Endothelial cell of umbilical vein (primary cell): ENCODE data around the gene CDKL2. TPM values are rescaled to one million over a fixed set of nuclear protein-coding genes. Genes with fewer than 3 reads are reported as not detected.

Experiments used
- BruUV-seq: library from RNA; stranded (reverse); fragments of 400-500 nt; replicated peaks from 2 replicates; lab custom pipeline; 2021; lab: Mats Ljungman, UMichigan
- CTCF ChIA-PET: fragments of 300-600, 350-600 bp; sonication (Branson Sonifier 250); formaldehyde crosslinking; loops from one replicate; lab custom pipeline; 2021; ENCODE audit warnings: antibody characterized with exemption, inconsistent platforms; lab: Charles Lee
- POLR2A ChIA-PET: fragments of 300-600, 350-600 bp; sonication (Branson Sonifier 250); formaldehyde crosslinking; loops from one replicate; lab custom pipeline; 2021; ENCODE audit warnings: antibody characterized with exemption, inconsistent platforms; lab: Charles Lee
- DNase-seq: peaks from one replicate; pipeline ENCODE4 v3.0.0-alpha.2; 2011; ENCODE audit warnings: low read depth, low spot score
- FAIRE-seq: peaks from 2 replicates; lab custom pipeline; 2011; peaks lifted over from hg19 to GRCh38; lab: Jason Lieb, UNC
- H2AFZ ChIP-seq: 2 replicates; pipeline ENCODE4 v1.6.0; 2012; ENCODE audit warnings: low read depth, low read length, control low read depth, inconsistent platforms
- H3K27ac ChIP-seq: 2 replicates; pipeline ENCODE4 v1.5.1; 2011; ENCODE audit warnings: low read depth, mild to moderate bottlenecking, control low read depth, low read length, moderate library complexity; ENCODE audit not compliant: insufficient read depth
- H3K27me3 ChIP-seq, 2 experiments: 2 replicates each; pipeline versions ENCODE4 v1.6.0 to v1.6.1; 2011; ENCODE audit warnings: low read length in 2 of 2, mixed read lengths in 1 of 2; ENCODE audit not compliant: control insufficient read depth in 2 of 2, insufficient read depth in 2 of 2
- H3K36me3 ChIP-seq, 2 experiments: 2 replicates in 1 of 2; 3 replicates in 1 of 2; pipeline ENCODE4 v1.5.1; 2011; ENCODE audit warnings: low read length in 2 of 2, mild to moderate bottlenecking in 1 of 2, moderate library complexity in 1 of 2; ENCODE audit not compliant: control insufficient read depth in 2 of 2, insufficient read depth in 2 of 2; ENCODE audit errors: extremely low read depth in 1 of 2
- H3K4me1 ChIP-seq: 3 replicates; pipeline ENCODE4 v1.5.1; 2011; ENCODE audit warnings: mild to moderate bottlenecking, low read length; ENCODE audit not compliant: control insufficient read depth, insufficient read depth; ENCODE audit errors: extremely low read depth
- H3K4me2 ChIP-seq: 2 replicates; pipeline ENCODE4 v1.6.1; 2011; ENCODE audit warnings: low read length, control low read depth, mixed read lengths; ENCODE audit not compliant: insufficient read depth
- H3K4me3 ChIP-seq, 3 experiments: fragments of 200-600 bp in 1 of 3; sonication (generic), shearing (Covaris generic) in 1 of 3; replicated peaks in 1 of 3; 2 replicates each; pipeline ENCODE4 v1.5.1; 2011 to 2016; ENCODE audit warnings: control low read depth in 3 of 3, low read length in 3 of 3, mild to moderate bottlenecking in 2 of 3, inconsistent platforms in 1 of 3, low read depth in 1 of 3, moderate library complexity in 1 of 3; ENCODE audit not compliant: insufficient read depth in 1 of 3
- H3K79me2 ChIP-seq: 2 replicates; pipeline ENCODE4 v1.6.0; 2012; ENCODE audit warnings: low read length, inconsistent platforms; ENCODE audit not compliant: control insufficient read depth, insufficient read depth
- H3K9ac ChIP-seq: replicated peaks from 2 replicates; pipeline ENCODE3; 2011; ENCODE audit warnings: low read length, control low read depth; ENCODE audit not compliant: insufficient read depth; ENCODE audit errors: extremely low read depth
- H3K9me1 ChIP-seq: replicated peaks from 3 replicates; pipeline ENCODE4 v1.6.0; 2011; ENCODE audit warnings: mild to moderate bottlenecking, low read length; ENCODE audit not compliant: control insufficient read depth, insufficient read depth; ENCODE audit errors: extremely low read depth
- H3K9me3 ChIP-seq: replicated peaks from 2 replicates; pipeline ENCODE4 v1.5.1; 2012; ENCODE audit warnings: low read length, inconsistent platforms; ENCODE audit not compliant: control insufficient read depth, insufficient read depth
- H4K20me1 ChIP-seq: replicated peaks from 2 replicates; pipeline ENCODE3; 2011; ENCODE audit warnings: mild to moderate bottlenecking, low read length; ENCODE audit not compliant: control insufficient read depth, insufficient read depth; ENCODE audit errors: extremely low read depth
- CTCF ChIP-seq, 2 donors: IDR thresholded peaks; 1 replicate in 1 of 2; 2 replicates in 1 of 2; pipeline ENCODE4 v1.5.1; 2011; ENCODE audit warnings: low read length in 2 of 2, mild to moderate bottlenecking in 2 of 2, moderate library complexity in 2 of 2, control low read depth in 1 of 2, inconsistent platforms in 1 of 2, low read depth in 1 of 2; ENCODE audit not compliant: insufficient read depth in 1 of 2; ENCODE audit errors: extremely low read depth in 1 of 2
- EZH2 ChIP-seq: IDR thresholded peaks from 2 replicates; pipeline ENCODE4 v1.6.1; 2012; ENCODE audit warnings: borderline replicate concordance, low read depth, mild to moderate bottlenecking, moderate library complexity, low read length, inconsistent platforms; ENCODE audit not compliant: severe bottlenecking
- FOS ChIP-seq: IDR thresholded peaks from 2 replicates; pipeline ENCODE4 v1.6.1; 2011; ENCODE audit warnings: mild to moderate bottlenecking, low read length, moderate library complexity, borderline replicate concordance; ENCODE audit not compliant: insufficient read depth
- GATA2 ChIP-seq: IDR thresholded peaks from 2 replicates; pipeline ENCODE4 v1.7.0; 2011; ENCODE audit warnings: low read depth, mild to moderate bottlenecking, moderate library complexity, mixed read lengths, low read length; ENCODE audit not compliant: insufficient read length, insufficient read depth
- JUN ChIP-seq: IDR thresholded peaks from 2 replicates; pipeline ENCODE4 v1.6.1; 2011; ENCODE audit warnings: borderline replicate concordance, low read depth; ENCODE audit not compliant: insufficient read length, insufficient read depth
- MYC ChIP-seq: IDR thresholded peaks from one replicate; pipeline ENCODE4 v1.6.1; 2011; ENCODE audit warnings: mild to moderate bottlenecking, low read depth, low read length
- POLR2A ChIP-seq: IDR thresholded peaks from 2 replicates; pipeline ENCODE4 v1.6.1; 2012; ENCODE audit warnings: low read depth, mild to moderate bottlenecking, control low read depth, low read length
- POLR2AphosphoS5 ChIP-seq: IDR thresholded peaks from 2 replicates; pipeline ENCODE4 v1.6.1; 2012; ENCODE audit warnings: low read depth, mild to moderate bottlenecking, control low read depth, low read length, moderate library complexity; ENCODE audit not compliant: insufficient read depth
- dilution Hi-C: fragments of 300-500 bp; cut with MboI; formaldehyde crosslinking; loops from one replicate; pipeline ENCODE4 v1.15.0; 2019; ENCODE audit warnings: low sequenced_read_pairs; ENCODE audit not compliant: extremely low pct_ligation_motif_present
- intact Hi-C: fragments of 100-400 bp; cut with micrococcal nuclease; formaldehyde crosslinking; loops from one replicate; pipeline ENCODE4 v1.10.0; 2022
- polyA plus RNA-seq, 4 experiments: library from polyadenylated mRNA; depleted of rRNA in 3 of 4; stranded (reverse) in 3 of 4; unstranded in 1 of 4; fragments of >200 nt; gene quantifications; 2 replicates each; pipeline versions ENCODE4 v1.2.1 to v1.2.3, GENCODE V29; 2011 to 2012; ENCODE audit warnings: missing spikeins in 1 of 4
- total RNA-seq: library from RNA; stranded (reverse); gene quantifications from 2 replicates; pipeline ENCODE4 v1.2.3, GENCODE V29; 2021
- TF ChIP-seq, protein P1 (sequence below): IDR thresholded peaks from 2 replicates; pipeline ENCODE4 v1.6.1; 2011; ENCODE audit not compliant: insufficient read depth, insufficient read length

The CDKL2 gene
- total and polyA plus RNA-seq, 2 donors (not counting 3 experiments of a cell fraction or from before 2014, with no cell fraction given), result 0.23 to 0.55 TPM

GRCh38 chr4:75675004-75675531 is 44.7 kb upstream of the CDKL2 start:
- Histone ChIP-seq H3K79me2 (peaks cover 30% of the 10 kb centered on the region), H2AFZ (no peak overlapping the region), H3K9ac (no peak overlapping the region), H3K36me3 (no peaks in the 10 kb centered on the region), H3K4me1 (peaks cover 25% of the 10 kb centered on the region), H3K4me2 (no peak overlapping the region), H3K9me3 (no peaks in the 10 kb centered on the region), H3K9me1 (no peaks in the 10 kb centered on the region), H4K20me1 (peaks cover 6% of the 10 kb centered on the region), H3K4me3 (no peak overlapping the region), H3K27me3 (no peaks in the 10 kb centered on the region), H3K27ac (no peak overlapping the region)
- POLR2A ChIA-PET, result interaction anchor here (1.4 kb wide), 1 partner anchor 49 kb away, joined by 3 read pairs; the partner anchor contains the start of gene USO1
- DNase-seq (no peak), FAIRE-seq (no peak)
- no peak for TF ChIP-seq CTCF (IDR thresholded peaks at IDR 0.05; ENCODE audit: extremely low read depth in 1 of 2, insufficient read depth in 1 of 2, low read depth in 1 of 2, low read length in 2 of 2)
- TF ChIP-seq JUN, result no peak
- no peak for TF ChIP-seq POLR2AphosphoS5
- TF ChIP-seq, protein P1, sequence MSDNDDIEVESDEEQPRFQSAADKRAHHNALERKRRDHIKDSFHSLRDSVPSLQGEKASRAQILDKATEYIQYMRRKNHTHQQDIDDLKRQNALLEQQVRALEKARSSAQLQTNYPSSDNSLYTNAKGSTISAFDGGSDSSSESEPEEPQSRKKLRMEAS, result no peak
- TF ChIP-seq MYC, result no peak
- TF ChIP-seq POLR2A, result no peak
- no peak for TF ChIP-seq EZH2
- TF ChIP-seq GATA2, result no peak
- no peak for TF ChIP-seq FOS
- dilution Hi-C loops (no loop called here), intact Hi-C loops (no loop called here)
- CTCF ChIA-PET, result interaction anchor here (0.8 to 2.5 kb wide), 4 partner anchors 8 to 49 kb away, joined by 3 to 12 read pairs (median 7); partner anchors contain the start of gene USO1
- no TSS peak for BruUV-seq
